GM23248 (cell line): ENCODE results near the gene TRIM2.

ENCODE experiments used
- EZH2 ChIP-seq: fragments of 200-600 bp; sonication (generic); IDR thresholded peaks from 2 replicates; pipeline ENCODE4 v1.6.1; 2018; ENCODE audit warnings: antibody characterized with exemption, mild to moderate bottlenecking; ENCODE audit not compliant: insufficient read depth, poor library complexity, severe bottlenecking
- EZH2phosphoT487 ChIP-seq: fragments of 200-600 bp; sonication (generic); IDR thresholded peaks from 2 replicates; pipeline ENCODE4 v1.6.1; 2018; ENCODE audit warnings: antibody characterized with exemption, moderate library complexity, mild to moderate bottlenecking, low read depth; ENCODE audit not compliant: insufficient read depth

GRCh38 chr4:153282023-153282422, 77.8 kb downstream of the TRIM2 start:
- no peak for TF ChIP-seq EZH2phosphoT487
- TF ChIP-seq EZH2: no peak
